ENCODE measurements around the gene NIP7.

The NIP7 gene

DNA sequence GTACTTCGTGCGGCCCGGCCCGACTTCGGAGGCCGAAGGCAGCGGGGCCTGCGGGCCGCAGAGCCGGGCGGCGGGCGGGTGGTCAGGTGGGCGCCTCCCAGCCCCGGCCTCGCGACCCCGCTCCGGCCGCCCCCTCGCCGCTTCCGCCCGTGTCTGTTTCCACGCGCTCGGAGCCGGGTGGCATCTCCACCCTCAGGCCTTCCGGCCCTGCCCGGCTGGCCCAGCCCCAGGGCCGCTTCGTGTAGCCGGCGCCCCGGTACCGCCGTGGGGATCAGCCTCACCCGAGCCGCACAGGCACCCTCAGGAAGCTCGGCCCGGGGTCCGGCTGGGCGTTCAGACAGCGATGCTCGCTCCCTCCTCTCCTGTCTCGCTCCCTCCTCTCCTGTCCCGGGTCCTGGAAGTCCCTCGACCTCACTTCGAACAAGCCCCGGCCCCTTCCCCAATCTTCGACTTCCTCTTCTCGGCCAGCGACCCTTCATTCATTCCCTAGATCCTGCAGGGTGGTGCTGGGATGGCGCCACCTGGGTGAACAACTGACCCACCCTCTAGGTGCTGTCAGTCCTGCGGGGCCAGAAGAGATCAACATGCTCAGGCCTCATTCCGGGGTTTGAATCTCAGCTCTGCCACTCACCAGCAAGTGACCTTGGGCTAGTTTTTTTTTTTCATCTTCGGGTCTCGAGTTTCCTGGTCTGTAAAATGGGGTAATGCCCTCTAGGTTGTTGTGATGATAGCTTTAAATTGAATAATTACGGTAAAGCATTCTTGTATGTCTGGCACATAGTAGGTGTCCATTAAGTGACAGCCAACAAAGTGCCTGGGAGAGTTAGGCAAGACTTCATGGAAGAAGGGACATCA, 27.8 kb upstream of the NIP7 start:
- peak; percentile 13 for DNase-seq (ENCODE audit: low read depth)
- TF ChIP-seq, protein P1, sequence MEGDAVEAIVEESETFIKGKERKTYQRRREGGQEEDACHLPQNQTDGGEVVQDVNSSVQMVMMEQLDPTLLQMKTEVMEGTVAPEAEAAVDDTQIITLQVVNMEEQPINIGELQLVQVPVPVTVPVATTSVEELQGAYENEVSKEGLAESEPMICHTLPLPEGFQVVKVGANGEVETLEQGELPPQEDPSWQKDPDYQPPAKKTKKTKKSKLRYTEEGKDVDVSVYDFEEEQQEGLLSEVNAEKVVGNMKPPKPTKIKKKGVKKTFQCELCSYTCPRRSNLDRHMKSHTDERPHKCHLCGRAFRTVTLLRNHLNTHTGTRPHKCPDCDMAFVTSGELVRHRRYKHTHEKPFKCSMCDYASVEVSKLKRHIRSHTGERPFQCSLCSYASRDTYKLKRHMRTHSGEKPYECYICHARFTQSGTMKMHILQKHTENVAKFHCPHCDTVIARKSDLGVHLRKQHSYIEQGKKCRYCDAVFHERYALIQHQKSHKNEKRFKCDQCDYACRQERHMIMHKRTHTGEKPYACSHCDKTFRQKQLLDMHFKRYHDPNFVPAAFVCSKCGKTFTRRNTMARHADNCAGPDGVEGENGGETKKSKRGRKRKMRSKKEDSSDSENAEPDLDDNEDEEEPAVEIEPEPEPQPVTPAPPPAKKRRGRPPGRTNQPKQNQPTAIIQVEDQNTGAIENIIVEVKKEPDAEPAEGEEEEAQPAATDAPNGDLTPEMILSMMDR (IDR thresholded peaks at IDR 0.05; ENCODE audit: low read length, missing control alignments) = no peak
- peak overlapping the region; percentile 85 for H3K4me3 ChIP-seq (replicated peaks; ENCODE audit: low read depth, low read length)

DNA sequence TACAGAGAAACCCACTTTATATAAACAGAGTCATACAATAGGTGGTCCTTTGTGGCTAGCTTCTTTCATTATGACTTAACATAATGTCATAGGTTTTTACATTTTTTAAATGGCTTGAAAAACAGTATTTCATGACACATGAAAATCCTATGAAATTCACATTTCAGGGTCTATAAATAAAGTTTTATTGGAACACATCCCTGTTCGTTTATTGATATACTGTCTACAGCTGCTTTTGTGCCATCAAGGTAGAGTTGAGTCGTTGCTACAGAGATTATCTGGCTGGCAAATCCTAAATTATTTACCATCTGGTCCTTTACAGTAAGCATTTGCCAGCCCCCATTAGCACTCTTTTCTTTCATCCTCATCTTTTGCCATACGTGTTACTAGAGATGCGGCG, 26.1 kb upstream of the NIP7 start:
- TF ChIP-seq, protein P1 (IDR thresholded peaks at IDR 0.05; ENCODE audit: low read length, missing control alignments) = no peak
- DNase-seq (ENCODE audit: low read depth) = no peak
- H3K4me3 ChIP-seq (replicated peaks; ENCODE audit: low read depth, low read length) = no peak overlapping the region

DNA sequence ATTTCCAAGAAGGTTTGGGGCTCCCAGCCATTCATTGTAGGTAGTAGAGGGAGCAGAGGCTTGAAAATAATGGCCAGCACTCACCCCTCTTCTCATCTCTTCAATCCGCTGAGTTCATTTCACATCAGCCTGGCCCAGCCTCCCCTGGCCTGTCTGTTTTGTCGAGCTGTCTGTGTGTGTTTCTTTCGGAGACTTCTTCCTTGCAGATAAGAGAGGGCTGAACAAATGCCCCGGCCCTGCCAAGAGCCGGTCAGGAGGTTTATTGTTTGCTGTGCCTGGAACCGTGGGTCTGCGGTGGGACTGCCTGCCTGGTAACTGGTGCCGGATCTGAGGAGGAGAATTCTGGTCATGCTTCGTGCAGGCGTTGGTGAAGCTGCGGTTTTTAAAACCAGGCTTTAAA, 25.0 kb upstream of the NIP7 start:
- H3K4me3 ChIP-seq (replicated peaks; ENCODE audit: low read depth, low read length) = no peak overlapping the region
- DNase-seq (ENCODE audit: low read depth) = no peak
- TF ChIP-seq, protein P1 (IDR thresholded peaks at IDR 0.05; ENCODE audit: low read length, missing control alignments) = no peak

DNA sequence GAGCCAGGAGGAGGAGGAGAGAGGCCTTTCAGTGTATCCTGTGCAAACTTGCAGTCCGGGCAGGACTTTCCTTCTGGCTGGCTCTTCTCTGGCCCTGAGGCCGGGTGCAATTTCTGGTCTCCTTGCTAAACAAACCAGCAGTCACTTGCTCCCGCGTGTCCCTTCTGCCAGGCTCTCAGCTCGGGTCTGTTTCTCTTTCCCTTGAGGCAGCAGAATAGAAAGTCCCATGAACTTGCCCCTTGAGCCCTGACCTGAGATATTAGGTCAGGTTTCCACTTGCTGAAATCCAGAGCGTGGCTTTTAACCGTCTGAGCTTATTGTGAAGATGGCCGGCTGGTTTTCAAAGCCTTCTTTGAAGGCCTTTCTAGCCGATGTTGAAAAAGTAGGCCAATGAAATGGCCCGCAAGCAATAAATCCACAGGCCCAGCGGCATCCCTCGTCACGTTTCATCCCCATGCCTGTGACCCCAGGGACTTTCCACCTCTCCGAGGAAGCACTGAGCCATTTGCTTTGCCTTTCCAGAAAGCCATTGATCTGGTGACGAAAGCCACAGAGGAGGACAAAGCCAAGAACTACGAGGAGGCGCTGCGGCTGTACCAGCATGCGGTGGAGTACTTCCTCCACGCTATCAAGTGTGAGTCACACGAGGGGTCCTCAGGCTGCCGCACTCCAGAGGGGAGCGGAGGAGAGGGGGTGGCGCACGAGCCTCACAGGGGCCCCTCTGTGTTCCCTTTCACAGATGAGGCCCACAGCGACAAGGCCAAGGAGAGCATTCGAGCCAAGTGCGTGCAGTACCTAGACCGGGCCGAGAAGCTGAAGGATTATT, 23.9 kb upstream of the NIP7 start:
- TF ChIP-seq, protein P1 (IDR thresholded peaks at IDR 0.05; ENCODE audit: low read length, missing control alignments) = no peak
- H3K4me3 ChIP-seq (replicated peaks; ENCODE audit: low read depth, low read length) = no peak overlapping the region

DNA sequence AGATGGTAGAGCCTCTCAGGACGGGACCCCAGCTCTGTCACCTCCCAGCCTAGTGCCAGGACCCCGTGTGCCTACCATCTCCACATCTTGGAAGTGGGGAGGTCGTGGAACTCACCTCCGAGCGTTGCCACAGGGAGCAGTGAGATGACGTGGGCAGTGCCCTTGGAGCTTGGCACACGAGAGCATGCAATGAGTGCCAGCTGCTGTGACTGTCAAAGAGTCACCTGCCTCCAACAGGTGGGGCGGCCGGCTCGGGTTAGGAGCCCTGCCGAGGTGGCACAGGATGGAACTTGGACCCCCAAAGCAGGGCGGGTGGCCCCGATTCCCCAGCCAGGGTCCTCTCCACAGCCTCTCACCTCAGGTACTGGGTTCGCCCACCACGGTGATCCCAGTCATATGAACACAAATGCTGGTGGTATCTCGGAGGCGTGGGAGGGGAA, 23.0 kb upstream of the NIP7 start:
- TF ChIP-seq, protein P1 (IDR thresholded peaks at IDR 0.05; ENCODE audit: low read length, missing control alignments) = no peak
- H3K4me3 ChIP-seq (replicated peaks; ENCODE audit: low read depth, low read length) = no peak overlapping the region
- no peak for DNase-seq (ENCODE audit: low read depth)

More for the DNA sequence above, 23.9 kb upstream of the NIP7 start:
- DNase-seq (ENCODE audit: low read depth) = no peak

DNA sequence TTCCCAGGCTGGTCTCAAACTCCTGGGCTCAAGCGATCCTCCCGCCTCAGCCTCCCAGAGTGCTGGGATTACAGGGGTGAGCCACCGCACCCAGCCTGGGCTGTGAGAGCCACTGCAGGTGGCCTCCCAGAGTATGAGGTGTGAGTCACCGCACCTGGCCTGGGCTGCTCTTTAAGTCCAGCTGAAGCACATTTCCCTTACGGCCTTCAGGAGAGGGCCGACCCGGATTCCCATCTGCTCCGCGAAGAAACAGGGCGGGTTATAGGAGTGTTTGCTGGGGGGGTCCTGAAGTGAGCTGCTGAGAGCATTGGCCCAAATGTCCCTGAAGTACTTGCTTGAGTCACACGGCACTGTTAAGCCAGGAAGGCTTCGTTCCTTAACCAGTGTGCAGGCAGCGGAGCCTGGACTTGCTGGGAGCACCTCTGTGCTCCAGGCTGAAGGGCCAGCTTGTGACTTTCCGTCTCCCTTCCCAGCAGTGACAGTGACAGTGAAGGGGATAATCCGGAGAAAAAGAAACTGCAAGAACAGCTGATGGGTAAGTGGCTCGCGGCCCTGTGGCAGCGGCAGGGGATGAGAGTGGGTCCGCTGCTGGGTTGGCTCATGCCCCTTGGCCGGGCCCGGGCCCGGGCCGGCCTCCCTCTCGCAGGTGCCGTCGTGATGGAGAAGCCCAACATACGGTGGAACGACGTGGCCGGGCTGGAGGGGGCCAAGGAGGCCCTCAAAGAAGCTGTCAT, 21.2 kb upstream of the NIP7 start:
- DNase-seq (ENCODE audit: low read depth) = no peak
- TF ChIP-seq, protein P1 (IDR thresholded peaks at IDR 0.05; ENCODE audit: low read length, missing control alignments) = no peak
- H3K4me3 ChIP-seq (replicated peaks; ENCODE audit: low read depth, low read length) = no peak overlapping the region
